Karpas-422 (cell line): ENCODE results near the gene NOL4. TPM values are rescaled to one million over a fixed set of nuclear protein-coding genes. Genes with fewer than 3 reads are reported as not detected.
"Not testable (repeated sequence)": the region's sequence is repeated elsewhere in the genome, so short reads cannot be mapped to it uniquely, and the experiment has no call there.

Source experiments
- DNase-seq: peaks from one replicate; pipeline ENCODE4 v3.0.0-alpha.2; 2015
- H2AFZ ChIP-seq: fragments of 200-600 bp; sonication (generic); 2 replicates; pipeline ENCODE4 v1.6.1; 2014; ENCODE audit warnings: antibody characterized with exemption, low read length, mixed read lengths
- H3K27ac ChIP-seq: fragments of 200-600 bp; sonication (generic); 2 replicates; pipeline ENCODE4 v1.5.1; 2014; ENCODE audit warnings: mild to moderate bottlenecking, low read length, moderate library complexity
- H3K27me3 ChIP-seq: fragments of 200-600 bp; sonication (generic); 2 replicates; pipeline ENCODE4 v1.6.1; 2014; ENCODE audit warnings: low read length, mixed read lengths
- H3K36me3 ChIP-seq: fragments of 200-600 bp; sonication (generic); 2 replicates; pipeline ENCODE4 v1.6.1; 2014; ENCODE audit warnings: low read length, mixed read lengths; ENCODE audit not compliant: insufficient read depth
- H3K4me1 ChIP-seq: fragments of 200-600 bp; sonication (generic); 2 replicates; pipeline ENCODE4 v1.6.1; 2014; ENCODE audit warnings: mild to moderate bottlenecking, low read length, mixed read lengths
- H3K4me2 ChIP-seq: fragments of 200-600 bp; sonication (generic); 2 replicates; pipeline ENCODE4 v1.6.1; 2014; ENCODE audit warnings: low read length, low read depth, mild to moderate bottlenecking; ENCODE audit not compliant: poor library complexity, severe bottlenecking
- H3K4me3 ChIP-seq: fragments of 200-600 bp; sonication (generic); 2 replicates; pipeline ENCODE4 v1.5.1; 2014; ENCODE audit warnings: mild to moderate bottlenecking, antibody characterized with exemption, low read length, mixed read lengths
- H3K79me2 ChIP-seq: fragments of 200-600 bp; sonication (generic); 2 replicates; pipeline ENCODE4 v1.6.1; 2014; ENCODE audit warnings: mild to moderate bottlenecking, low read length, mixed read lengths
- H3K9ac ChIP-seq: fragments of 200-600 bp; sonication (generic); 2 replicates; pipeline ENCODE4 v1.6.0; 2014; ENCODE audit warnings: low read length
- H3K9me2 ChIP-seq: fragments of 200-600 bp; sonication (generic), shearing (Covaris generic); replicated peaks from 2 replicates; pipeline ENCODE4 v1.6.0; 2014; ENCODE audit warnings: mild to moderate bottlenecking, low read length, moderate library complexity; ENCODE audit not compliant: insufficient read depth
- H3K9me3 ChIP-seq: fragments of 300-700, 200-600 bp; sonication (generic); 2 replicates; pipeline ENCODE4 v1.6.1; 2014; ENCODE audit warnings: low read length, mixed read lengths
- H4K20me1 ChIP-seq: fragments of 200-600 bp; sonication (generic); 2 replicates; pipeline ENCODE4 v1.6.1; 2014; ENCODE audit warnings: mild to moderate bottlenecking, antibody characterized with exemption, low read length, low read depth; ENCODE audit not compliant: insufficient read depth
- total RNA-seq: library from RNA; depleted of rRNA; stranded (reverse); fragments of >200 nt; shearing (Covaris generic); gene quantifications from 2 replicates; pipeline ENCODE4 v1.2.3, GENCODE V29; 2014; ENCODE audit warnings: low replicate concordance; rRNA removed

Gene NOL4, protein sequence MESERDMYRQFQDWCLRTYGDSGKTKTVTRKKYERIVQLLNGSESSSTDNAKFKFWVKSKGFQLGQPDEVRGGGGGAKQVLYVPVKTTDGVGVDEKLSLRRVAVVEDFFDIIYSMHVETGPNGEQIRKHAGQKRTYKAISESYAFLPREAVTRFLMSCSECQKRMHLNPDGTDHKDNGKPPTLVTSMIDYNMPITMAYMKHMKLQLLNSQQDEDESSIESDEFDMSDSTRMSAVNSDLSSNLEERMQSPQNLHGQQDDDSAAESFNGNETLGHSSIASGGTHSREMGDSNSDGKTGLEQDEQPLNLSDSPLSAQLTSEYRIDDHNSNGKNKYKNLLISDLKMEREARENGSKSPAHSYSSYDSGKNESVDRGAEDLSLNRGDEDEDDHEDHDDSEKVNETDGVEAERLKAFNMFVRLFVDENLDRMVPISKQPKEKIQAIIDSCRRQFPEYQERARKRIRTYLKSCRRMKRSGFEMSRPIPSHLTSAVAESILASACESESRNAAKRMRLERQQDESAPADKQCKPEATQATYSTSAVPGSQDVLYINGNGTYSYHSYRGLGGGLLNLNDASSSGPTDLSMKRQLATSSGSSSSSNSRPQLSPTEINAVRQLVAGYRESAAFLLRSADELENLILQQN
- 6.5 and 18.5 TPM in 2 replicates for total RNA-seq

DNA sequence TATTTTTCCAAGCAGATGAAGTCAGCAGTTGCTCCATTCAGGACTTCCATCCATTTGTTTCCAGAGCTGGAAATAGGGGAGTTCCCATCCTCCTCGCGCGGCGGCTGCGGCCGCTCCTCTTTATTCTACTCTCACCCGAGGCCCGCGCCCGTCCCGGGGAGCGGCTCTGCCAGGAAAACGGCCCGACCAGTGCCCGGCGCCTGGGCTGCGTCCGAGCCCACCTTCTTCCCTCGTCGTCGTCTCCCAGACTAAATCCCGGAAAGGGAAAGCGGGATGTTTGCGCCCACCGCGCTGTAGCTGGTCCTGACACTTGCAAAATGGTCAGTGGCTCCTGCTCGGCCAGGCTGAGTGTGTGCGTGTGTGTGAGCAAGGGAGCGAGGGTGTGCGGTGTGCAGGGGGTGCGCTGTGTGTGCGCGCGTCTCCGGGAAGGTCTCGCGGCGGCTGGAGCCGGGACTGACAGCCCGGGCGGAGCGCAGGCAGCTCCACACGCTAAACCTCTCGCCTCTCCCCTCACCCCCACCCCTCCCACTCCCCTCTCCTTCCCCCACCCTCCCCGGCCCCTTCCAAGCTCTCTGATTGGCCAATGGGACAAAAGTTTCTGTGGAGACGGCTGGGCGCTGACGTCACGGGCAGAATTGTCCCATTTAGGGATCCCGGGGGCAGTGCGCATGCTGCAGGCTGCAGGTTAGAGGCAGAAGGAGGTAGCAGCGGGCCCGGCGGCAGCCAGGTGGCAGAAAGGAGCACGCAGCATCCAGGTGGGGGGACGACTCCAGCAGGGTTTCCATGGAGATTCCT, at the start of gene NOL4:
Gene NOL4, minus strand, starts transcription at position 491 of the 795 bp plus-strand sequence. CDS start 1,660 bp downstream, outside the sequence.
- Histone ChIP-seq H3K79me2 (no peaks in the 10 kb centered on the region), H3K9me3 (no peaks in the 10 kb centered on the region), H3K36me3 (no peaks in the 10 kb centered on the region), H3K27me3 (no peaks in the 10 kb centered on the region), H3K4me2 (no peak within 1 kb of the TSS), H2AFZ (no peak within 1 kb of the TSS), H3K9ac (no peak within 1 kb of the TSS), H4K20me1 (no peaks in the 10 kb centered on the region), H3K27ac (no peak within 1 kb of the TSS), H3K4me3 (no peak within 1 kb of the TSS), H3K9me2 (no peaks in the 10 kb centered on the region), H3K4me1 (no peaks in the 10 kb centered on the region)
- DNase-seq = no peak

DNA sequence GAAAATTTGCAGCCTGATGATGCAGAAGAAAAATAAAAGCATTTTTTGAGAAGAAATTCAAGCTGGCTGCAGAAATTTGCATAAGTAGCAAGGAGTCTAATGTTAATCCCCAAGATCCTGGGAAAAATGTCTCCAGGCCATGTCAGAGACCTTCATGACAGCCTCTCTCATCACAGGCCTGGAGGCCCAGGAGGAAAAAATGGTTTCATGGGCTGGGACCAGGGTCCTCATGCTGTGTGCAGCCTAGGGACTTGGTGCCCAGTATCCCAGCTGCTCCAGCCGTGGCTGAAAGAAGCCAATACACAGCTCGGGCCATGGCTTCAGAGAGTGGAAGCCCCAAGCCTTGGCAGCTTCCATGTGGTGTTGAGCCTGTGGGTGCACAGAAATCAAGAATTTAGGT, 41.3 kb upstream of the NOL4 start:
- H2AFZ ChIP-seq, H3K36me3 ChIP-seq, H3K4me1 ChIP-seq: not testable (repeated sequence)

DNA sequence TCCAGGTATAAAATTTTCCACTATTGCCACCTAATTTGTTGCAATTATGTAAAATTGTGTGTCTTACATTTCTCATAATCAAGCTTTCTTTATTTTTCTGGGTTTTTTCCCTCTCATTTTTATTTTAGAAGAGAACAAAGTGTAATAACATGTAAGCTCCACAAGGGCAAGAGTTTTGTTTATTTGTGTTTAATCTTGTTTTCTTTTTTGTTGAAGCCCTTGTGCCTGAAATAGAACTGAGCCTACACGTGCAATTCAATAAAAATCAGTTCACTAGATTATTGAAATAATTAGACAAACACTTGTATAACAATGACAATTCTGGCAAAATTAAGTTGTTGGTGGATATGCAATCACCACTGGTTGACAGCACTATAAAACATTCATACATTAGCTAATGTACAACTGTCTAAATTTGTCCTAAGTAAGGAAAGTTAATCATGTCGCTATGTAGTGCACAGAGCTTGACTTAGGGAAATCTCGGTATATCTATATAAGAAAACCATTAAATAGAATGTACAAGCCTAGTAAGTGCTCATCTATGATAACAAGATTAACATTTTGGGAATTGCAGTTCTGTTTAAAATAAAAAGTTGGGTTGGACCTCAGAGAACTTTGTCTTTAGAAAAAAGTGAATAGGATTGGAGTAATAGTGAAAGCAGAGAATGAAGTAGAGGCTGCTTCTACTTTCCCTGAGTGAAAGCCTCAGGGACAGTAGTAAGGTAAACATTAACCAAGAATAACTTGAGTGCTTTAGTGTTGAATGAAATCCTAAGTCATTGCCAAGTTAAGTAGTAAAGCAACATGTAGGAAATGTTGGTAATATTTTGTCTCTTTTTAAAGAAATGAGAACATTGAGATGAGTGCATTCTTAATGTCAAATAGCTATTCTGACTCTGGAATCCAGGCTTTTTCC, 37.4 kb upstream of the NOL4 start:
- no peak overlapping the region for H2AFZ ChIP-seq
- H3K4me3 ChIP-seq = no peak overlapping the region

More for the DNA sequence above, 41.3 kb upstream of the NOL4 start:
- not testable (repeated sequence) for DNase-seq, H3K4me2 ChIP-seq, H3K9ac ChIP-seq, H3K9me2 ChIP-seq, H3K4me3 ChIP-seq, H3K9me3 ChIP-seq, H4K20me1 ChIP-seq, H3K27me3 ChIP-seq, H3K27ac ChIP-seq, H3K79me2 ChIP-seq

DNA sequence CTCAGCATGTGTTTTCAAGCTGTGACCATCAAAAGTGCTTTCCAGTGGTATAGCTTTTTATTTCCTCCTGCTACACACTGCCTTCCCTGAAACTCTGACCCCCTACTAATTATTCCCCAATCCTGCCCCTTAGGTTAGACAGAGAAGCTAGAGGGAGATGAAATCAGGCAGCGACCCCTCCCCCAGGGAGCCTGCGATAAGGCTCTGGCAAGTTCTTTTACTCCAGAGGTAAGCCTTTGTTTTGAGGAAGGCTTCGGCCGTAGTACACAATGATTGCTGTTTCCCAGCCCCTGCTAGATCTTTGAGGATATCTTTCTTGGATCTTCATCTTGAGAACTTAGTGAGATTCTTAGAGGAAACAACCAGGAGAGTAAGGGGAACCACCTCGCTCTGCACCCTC, 33.5 kb upstream of the NOL4 start:
- Histone ChIP-seq H3K4me1 (no peaks in the 10 kb centered on the region), H3K4me3 (no peak overlapping the region), H3K4me2 (no peak overlapping the region), H3K9me3 (no peaks in the 10 kb centered on the region), H3K27me3 (no peaks in the 10 kb centered on the region), H2AFZ (no peak overlapping the region), H3K9me2 (no peaks in the 10 kb centered on the region), H3K79me2 (no peaks in the 10 kb centered on the region), H3K27ac (no peak overlapping the region), H4K20me1 (no peaks in the 10 kb centered on the region), H3K36me3 (no peaks in the 10 kb centered on the region), H3K9ac (no peak overlapping the region)
- no peak for DNase-seq

More for the DNA sequence above, 37.4 kb upstream of the NOL4 start:
- Histone ChIP-seq H3K79me2 (no peaks in the 10 kb centered on the region), H3K9me3 (no peaks in the 10 kb centered on the region), H3K27me3 (no peaks in the 10 kb centered on the region), H3K4me1 (no peaks in the 10 kb centered on the region), H3K4me2 (no peak overlapping the region), H3K27ac (no peak overlapping the region), H3K9me2 (no peaks in the 10 kb centered on the region), H3K9ac (no peak overlapping the region), H3K36me3 (no peaks in the 10 kb centered on the region), H4K20me1 (no peaks in the 10 kb centered on the region)
- no peak for DNase-seq

DNA sequence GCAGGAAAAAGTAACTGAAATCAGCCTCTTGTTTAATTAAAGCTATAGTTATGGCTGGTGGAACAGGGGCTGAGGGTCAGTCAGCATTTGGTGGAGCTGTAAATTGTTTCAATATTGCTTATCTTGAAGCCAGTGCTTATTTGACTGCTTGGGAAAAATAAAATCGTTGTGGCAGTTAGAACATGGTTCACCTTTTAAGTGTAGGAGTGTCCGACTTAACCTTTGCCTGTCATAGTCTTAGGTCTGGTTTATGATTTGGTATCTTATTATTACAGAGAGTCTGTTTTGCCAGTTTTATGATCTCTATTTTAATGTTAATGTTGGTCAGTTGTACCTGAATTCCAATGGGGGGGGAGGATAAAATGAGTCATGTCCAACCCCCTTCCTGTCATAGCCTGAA, 27.2 kb upstream of the NOL4 start:
- no peak overlapping the region for H2AFZ ChIP-seq
- H3K36me3 ChIP-seq = no peaks in the 10 kb centered on the region
- no peaks in the 10 kb centered on the region for H3K4me1 ChIP-seq
- no peak overlapping the region for H3K4me3 ChIP-seq
- H3K9ac ChIP-seq = no peak overlapping the region
- H3K27me3 ChIP-seq = no peaks in the 10 kb centered on the region
- no peak for DNase-seq
- H3K9me3 ChIP-seq = no peaks in the 10 kb centered on the region
- H3K9me2 ChIP-seq = no peaks in the 10 kb centered on the region
- H3K27ac ChIP-seq = no peak overlapping the region
- no peak overlapping the region for H3K4me2 ChIP-seq
- H3K79me2 ChIP-seq = no peaks in the 10 kb centered on the region
- no peaks in the 10 kb centered on the region for H4K20me1 ChIP-seq

DNA sequence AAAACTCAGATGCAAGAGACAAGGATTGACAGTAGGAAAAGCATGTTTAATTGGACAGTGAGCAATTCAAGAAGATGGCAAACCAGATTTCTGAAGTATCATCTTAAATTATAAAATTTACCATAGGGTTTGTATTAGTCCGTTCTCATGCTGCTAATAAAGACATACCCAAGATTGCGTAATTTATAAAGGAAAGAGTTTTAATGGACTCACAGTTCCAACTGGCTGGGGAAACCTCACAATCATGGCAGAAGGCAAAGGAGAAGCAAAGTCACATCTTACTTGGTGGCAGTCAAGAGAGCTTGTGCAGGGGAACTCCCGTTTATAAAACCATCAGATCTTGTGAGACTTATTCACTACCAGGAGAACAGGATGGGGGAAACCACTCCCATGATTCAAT, 24.0 kb upstream of the NOL4 start:
- H3K4me2 ChIP-seq = no peak overlapping the region
- H3K9me3 ChIP-seq = no peaks in the 10 kb centered on the region
- H4K20me1 ChIP-seq = no peaks in the 10 kb centered on the region
- H3K79me2 ChIP-seq = no peaks in the 10 kb centered on the region
- no peak overlapping the region for H3K27ac ChIP-seq
- no peaks in the 10 kb centered on the region for H3K9me2 ChIP-seq
- no peak overlapping the region for H3K4me3 ChIP-seq
- H3K4me1 ChIP-seq = no peaks in the 10 kb centered on the region
- H3K27me3 ChIP-seq = no peaks in the 10 kb centered on the region
- H3K9ac ChIP-seq = no peak overlapping the region
- no peaks in the 10 kb centered on the region for H3K36me3 ChIP-seq
- no peak for DNase-seq
- no peak overlapping the region for H2AFZ ChIP-seq

DNA sequence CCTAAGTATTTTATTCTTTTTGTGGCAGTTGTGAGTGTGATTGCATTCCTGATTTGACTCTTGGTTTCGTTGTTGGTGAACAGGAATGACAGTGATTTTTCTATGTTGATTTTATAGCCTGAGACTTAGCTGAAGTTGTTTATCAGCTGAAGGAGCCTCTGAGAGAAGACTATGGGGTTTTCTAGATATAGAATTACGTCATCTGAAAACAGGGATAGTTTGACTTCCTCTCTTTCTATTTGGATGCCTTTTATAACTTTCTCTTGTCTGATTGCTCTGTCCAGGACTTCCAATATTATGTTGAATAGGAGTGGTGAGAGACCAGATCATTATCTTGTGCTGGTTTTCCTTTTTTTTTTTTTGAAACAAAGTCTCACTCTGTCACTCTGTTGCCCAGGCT, 18.0 kb upstream of the NOL4 start:
- H4K20me1 ChIP-seq = no peaks in the 10 kb centered on the region
- H3K4me3 ChIP-seq = no peak overlapping the region
- DNase-seq = no peak
- H2AFZ ChIP-seq = no peak overlapping the region
- H3K36me3 ChIP-seq = no peaks in the 10 kb centered on the region
- H3K27ac ChIP-seq = no peak overlapping the region
- H3K9me3 ChIP-seq = no peaks in the 10 kb centered on the region
- H3K27me3 ChIP-seq = no peaks in the 10 kb centered on the region
- H3K4me1 ChIP-seq = no peaks in the 10 kb centered on the region
- no peaks in the 10 kb centered on the region for H3K9me2 ChIP-seq
- H3K4me2 ChIP-seq = no peak overlapping the region
- H3K79me2 ChIP-seq = no peaks in the 10 kb centered on the region
- H3K9ac ChIP-seq = no peak overlapping the region
